CD4-positive, alpha-beta T cell treated with Interleukin-1 beta for 1 hour (primary cell): ENCODE results near the gene TRNAU1AP.
"Not testable (repeated sequence)": the region's sequence is repeated elsewhere in the genome, so short reads cannot be mapped to it uniquely, and the experiment has no call there.

Source experiments
- DNase-seq, 2 donors: peaks; one replicate each; pipeline ENCODE4 v3.0.0-alpha.2; 2020 to 2022

TRNAU1AP gene

DNA sequence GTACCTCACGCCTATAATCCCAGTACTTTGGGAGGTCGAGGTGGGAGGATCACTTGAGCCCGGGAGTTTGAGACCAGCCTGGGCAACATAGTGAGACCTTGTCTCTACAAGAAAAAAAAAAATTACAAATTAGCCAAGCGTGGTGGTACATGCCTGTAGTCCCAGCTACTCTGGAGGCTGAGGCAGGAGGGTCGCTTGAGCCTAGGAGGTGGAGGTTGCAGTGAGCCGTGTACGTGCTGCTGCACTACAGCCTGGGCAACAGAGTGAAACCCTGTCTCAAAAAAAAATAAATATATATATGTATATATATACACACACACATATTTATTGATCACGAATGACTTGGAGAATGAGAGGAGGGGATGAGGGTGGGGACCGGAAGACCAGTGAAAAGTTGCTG, 30.3 kb upstream of the TRNAU1AP start:
- not testable (repeated sequence) for DNase-seq

DNA sequence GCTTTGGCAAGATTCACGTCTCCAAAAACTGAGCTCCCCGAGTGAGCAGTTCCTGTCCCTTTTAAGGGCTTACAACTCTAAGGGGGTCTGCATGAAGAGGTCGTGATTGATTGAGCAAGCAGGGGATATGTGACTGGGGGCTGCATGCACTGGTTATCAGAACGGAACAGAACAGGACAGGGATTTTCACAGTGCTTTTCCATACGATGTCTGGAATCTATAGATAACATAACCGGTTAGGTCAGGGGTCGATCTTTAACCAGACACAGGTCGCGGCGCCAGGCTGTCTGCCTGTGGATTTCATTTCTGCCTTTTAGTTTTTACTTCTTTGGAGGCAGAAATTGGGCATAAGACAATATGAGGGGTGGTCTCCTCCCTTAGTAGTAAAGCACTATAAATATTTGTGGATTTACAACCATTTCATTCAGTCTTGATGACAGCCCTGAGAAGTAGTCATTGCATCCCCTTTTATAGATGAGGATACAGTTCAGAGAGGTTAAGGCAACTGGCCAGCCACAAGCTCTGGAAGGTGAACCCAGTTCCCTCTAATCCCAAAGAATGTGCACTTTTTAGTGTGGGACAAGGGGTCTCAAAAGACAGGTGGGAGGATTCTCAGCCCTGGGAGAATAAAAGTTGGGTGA, 27.8 kb upstream of the TRNAU1AP start:
- not testable (repeated sequence) for DNase-seq

DNA sequence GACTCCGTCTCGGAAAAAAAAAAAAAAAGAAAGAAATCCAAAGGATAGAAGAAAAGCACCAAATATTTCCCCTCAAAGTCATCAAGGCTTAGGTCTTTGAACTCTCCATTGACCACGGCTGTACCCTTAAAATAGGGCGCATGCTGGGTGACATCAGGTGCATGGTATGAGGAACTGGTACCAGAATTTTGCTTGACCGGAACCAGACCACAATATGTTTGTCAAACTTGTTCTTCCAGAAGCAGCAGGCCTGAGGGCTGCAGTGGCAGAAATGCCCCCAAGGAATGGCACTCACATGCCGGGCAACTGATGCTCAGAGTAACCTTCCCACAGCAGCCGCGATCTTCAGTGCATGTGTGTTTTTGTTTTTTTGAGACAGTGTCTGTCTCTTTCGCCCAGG, 26.0 kb upstream of the TRNAU1AP start:
- no peak for DNase-seq

DNA sequence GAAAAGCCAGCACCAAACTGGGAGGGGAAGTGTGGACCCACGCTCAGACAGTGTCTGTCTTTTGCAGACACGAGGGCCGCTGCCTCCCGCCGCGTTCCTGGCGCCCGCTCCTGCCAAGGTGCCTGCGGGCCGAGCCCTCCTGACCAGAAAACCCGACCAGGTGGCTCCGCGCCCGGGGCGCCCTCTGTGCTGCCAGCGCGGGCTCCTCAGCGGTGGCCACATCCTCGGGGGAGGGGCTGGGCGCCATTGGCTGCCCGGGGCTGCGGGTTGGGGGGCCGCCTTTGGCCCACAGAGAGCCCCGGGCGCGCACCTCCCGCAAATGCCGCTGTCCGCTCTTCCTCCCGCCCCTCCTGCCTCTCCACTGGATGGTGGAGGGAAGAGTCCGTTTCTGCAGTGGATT, 22.4 kb upstream of the TRNAU1AP start:
- DNase-seq, result no peak

DNA sequence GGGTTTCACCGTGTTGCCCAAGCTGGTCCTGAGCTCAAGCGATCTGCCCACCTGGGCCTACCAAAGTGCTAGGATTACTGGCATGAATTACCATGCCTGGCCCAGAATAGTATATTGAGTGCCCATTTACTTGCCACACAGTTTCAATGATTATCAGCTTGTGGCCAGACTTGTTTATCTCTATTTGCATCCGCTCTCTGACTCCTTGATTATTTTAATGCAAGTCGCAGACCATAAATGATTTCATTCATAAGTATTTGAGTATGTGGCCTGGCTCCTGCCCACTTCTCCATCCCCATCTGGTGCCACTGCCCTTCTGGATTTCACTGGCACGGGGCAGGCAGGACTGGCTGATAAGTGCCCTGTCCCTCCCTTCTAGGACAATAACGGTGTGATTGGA, 18.2 kb upstream of the TRNAU1AP start:
- no peak for DNase-seq

DNA sequence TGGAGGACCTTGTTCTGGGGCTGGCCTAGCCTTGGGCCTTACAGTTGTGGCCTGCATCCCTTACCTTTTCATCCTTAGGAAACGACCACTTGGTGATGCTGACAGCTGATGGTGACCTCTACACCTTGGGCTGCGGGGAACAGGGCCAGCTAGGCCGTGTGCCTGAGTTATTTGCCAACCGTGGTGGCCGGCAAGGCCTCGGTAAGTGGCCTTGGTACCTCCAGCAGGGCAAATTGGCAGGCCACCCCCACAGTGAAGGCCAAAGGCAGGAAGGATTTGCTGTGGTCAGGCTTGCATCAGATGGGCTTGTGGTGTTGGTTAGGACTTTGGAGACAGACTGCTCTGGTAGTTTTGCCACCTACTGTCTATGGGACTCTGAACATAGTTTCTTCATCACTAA, 17.7 kb upstream of the TRNAU1AP start:
- DNase-seq, result no peak

DNA sequence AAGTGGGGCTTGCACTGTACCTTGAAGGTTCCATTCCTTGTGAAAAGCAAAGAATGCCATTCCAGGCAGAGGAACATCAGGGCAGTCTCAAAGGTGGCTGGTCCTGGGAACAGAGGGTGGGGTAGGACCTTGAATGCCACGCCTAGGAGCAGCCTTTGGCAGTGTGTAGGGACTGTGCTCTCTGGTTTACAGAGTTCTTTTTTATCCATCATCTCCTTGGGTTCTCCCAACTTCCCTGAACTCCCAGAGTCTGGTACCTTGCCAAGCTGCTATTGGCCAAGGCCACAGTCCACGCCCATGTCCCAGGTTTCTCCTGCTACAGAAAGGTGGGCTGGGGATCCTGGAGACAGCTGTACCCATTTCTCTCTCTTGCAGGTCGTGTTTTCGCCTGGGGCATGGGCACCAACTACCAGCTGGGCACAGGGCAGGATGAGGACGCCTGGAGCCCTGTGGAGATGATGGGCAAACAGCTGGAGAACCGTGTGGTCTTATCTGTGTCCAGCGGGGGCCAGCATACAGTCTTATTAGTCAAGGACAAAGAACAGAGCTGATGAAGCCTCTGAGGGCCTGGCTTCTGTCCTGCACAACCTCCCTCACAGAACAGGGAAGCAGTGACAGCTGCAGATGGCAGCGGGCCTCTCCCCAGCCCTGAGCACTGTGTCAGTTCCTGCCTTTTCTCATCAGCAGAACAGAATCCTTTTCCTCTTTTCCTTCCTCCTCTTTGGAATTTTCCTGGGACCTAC, 15.3 kb upstream of the TRNAU1AP start:
- no peak for DNase-seq

DNA sequence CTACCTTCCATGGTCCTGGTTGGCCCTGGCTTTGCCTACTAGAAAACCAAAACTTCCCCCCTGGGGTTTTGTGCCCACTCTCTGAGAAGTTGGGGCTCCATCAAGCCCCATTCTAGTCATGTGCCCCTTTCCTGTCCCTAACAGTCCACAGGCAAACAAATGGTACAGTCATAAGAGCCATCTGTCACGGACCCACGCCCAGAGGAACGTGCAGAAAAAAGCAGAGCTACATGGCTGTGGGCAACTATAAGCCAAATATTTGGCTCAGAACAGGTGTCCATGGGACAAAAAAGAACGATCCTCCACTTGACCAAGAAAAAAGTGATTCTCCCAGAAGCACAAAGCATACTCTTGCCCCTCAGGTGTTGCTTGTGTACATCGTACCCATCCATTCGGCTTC, 14.6 kb upstream of the TRNAU1AP start:
- DNase-seq, result no peak

DNA sequence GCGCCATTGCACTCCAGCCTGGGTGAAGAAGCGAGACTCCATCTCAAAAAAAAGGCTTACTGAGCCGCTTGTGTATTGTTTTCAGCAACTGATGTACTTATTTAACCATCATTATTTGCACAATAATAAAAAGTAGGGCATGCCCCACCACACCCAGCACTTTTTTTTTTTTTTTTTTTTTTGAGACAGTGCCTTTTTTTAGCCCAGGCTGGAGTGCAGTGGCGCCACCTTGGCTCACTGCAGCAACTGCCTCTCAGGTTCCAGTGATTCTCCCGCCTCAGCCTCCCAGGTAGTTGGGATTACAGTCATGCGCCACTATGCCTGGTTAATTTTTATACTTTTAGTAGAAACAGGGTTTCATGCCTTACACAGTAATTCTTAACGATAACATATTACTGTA, 12.2 kb upstream of the TRNAU1AP start:
- DNase-seq, result no peak

DNA sequence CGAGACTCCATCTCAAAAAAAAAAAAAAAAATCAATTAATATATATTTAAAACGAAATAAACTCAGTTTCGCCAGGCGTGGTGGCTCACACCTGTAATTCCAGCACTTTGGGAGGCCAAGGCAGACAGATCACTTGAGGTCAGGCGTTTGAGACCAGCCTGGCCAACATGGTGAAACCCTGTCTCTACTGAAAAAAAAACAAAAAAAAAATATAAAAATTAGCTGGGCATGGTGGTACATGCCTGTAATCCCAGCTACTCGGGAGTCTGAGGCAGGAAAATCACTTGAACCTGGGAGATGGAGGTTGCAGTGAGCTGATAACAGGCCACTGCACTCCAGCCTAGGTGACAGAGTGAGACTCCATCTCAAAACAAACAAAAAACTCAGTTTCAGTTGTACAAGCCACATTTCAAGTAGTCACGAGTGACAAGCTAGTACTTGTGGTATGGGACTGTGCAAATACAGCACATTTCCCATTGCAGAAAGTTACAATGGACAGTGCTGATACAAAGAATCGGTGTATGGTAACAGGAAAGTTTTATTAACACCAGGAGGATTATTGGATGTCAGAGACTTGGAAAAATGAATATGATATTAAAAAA, 11.4 kb upstream of the TRNAU1AP start:
- not testable (repeated sequence) for DNase-seq

DNA sequence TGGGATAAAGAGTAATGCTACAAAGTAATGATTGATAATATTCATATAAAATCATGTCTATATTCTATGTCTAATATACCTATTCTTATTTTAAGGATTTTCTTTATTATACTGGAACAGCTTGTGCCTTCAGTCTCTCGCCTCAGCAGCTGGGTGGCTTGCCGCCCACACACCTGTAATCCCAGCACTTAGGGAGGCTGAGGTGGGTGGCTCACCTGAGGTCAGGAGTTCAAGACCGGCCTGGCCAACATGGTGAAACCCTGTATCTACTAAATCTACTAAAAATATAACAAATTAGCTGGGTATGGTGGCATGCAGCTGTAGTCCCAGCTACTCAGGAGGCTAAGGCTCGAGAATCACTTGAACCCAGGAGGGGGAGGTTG, 7.6 kb upstream of the TRNAU1AP start:
- DNase-seq, result no peak

DNA sequence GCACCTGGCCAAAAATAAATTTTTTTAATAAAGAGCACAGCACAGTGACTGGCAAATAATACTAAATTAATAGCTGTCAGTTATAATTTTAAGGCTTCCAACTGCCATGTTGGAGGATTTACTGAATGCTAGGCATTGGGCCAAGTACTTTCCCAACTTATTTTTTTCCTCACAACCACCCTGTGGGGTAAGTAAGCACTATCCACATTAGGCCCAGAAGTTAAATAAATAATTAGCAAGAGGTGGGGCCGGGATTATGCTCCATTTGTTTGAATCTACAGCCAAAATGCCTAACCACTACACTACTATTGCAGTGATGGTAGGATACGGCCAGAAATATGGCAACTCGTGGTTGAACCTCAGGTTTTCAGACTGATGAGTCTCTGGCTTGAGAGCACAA, 4.6 kb upstream of the TRNAU1AP start:
- no peak for DNase-seq

DNA sequence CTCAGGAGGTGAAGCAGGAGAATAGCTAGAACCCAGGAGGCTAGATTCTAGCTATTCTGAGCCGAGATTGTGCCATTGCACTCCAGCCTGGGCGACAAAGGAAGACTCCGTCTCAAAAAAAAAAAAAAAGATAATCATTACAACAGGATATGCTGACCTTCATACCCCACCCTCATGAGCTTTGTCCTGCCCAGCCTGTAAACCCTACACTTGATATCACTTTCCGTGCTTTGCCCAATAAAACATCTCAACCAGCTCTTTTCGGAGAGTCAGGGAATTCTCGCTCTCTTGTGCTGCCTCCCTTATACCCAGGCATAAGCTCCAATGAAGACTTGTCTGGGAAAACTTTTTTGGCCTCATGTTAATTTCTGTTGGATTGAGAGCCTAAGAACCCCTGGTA, 1.5 kb upstream of the TRNAU1AP start:
- DNase-seq, result no peak

DNA sequence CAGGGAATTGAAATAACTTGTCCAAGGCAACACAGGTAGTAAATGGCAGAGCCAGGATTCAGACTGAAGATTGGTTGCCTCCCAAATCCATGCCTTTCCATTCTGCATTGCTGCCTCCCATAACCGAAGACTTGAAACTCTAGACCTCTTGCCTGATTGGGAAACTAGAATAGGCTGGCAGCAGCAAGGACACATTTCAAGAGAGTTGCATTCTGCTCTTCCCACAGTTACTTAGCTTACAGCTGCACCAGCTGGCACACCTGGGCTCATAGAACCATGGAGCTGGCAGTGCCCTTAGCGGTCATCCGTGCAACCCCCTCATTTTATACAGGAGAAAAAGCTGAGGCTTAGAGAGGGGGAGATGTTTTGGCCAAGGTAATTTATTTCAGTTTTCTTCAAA, 8.0 kb downstream of the TRNAU1AP start:
- no peak for DNase-seq

DNA sequence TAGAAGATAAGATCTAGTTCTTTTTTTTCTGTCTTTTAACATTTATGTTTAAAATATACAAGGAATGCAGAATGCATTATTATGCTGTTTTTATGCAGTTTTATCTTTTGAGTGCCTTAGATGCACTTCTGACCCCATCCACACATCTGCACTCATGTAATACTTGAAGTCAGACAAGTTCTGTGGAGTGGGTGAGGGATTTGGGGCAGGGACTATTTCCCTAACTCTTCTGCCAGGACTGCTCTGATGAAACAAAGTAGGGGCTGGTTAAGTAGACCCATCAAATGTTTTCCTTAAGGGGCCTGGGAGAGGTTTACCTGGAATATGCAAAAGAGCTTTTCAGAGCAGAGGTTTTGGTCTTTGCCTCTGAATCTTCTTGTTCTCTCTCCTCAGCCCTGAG, 11.4 kb downstream of the TRNAU1AP start:
- no peak for DNase-seq

DNA sequence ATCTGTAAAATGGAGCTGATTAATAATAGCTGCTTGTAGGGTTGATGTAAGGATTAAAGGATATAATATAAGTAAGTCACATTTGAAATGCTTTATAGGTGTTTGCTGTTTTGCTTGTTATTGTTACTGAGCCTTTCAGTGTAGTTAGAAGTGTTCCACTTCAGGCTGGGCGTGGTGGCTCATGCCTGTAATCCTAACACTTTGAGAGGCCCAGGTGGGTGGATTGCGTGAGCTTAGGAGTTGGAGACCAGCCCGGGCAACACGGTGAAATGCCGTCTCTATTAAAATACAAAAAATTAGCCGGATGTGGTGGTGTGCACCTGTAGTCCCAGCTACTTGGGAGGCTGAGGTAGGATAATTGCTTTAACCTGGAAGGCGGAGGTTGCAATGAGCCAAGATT, 12.2 kb downstream of the TRNAU1AP start:
- DNase-seq, result no peak

DNA sequence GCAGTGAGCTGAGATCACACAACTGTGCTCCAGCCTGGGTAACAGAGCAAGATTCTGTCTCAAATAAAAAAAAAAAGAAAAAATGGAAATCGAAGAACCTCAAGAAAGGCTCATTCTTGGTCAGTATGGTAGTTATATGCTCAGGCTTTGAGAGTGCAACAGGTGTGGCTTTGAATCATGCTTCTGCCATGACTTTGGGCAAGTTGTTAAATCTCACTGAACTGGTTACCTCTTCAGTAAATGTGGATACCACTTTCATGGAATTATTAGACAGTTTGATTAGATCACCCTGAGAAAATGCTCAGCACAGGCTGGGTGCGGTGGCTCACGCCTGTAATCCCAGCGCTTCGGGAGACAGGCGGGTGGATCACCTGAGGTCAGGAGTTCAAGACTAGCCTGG, 12.8 kb downstream of the TRNAU1AP start:
- DNase-seq, result no peak

DNA sequence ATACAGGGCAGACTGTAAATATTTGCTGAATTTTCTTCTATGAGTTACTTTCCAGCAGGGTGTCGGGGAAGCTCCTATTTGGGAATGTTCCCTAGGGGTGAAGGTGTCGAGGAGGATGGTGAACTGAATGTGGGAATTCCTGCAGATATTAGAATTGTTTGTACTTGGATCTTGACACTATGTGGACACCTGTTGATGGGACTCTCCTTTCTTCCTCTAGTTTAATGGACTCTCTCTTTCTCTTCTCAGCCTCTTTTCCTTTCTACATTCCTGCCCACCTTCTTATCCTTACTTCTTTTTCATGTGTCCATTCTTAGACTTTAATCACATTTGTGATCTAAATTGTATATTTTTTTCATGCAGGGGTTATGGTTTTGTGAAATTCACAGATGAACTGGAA, 14.0 kb downstream of the TRNAU1AP start:
- no peak for DNase-seq

DNA sequence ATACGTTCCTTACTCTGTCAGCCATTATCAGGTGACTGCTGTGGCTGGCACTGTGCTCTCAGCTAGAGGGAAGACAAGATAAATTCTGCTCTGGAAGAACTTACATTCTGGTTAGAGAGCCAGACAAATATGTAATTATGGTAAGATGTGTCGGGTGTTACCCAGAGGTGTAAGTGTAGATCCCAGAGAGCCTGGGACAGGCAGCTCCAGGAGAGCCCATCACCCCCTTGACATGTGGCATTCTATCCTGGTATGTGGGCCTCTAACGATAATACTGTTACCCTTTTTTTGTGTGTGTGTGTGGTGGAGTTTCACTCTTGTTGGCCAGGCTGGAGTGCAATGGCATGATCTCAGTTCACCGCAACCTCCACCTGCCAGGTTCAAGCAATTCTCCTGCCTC, 19.0 kb downstream of the TRNAU1AP start:
- no peak for DNase-seq

DNA sequence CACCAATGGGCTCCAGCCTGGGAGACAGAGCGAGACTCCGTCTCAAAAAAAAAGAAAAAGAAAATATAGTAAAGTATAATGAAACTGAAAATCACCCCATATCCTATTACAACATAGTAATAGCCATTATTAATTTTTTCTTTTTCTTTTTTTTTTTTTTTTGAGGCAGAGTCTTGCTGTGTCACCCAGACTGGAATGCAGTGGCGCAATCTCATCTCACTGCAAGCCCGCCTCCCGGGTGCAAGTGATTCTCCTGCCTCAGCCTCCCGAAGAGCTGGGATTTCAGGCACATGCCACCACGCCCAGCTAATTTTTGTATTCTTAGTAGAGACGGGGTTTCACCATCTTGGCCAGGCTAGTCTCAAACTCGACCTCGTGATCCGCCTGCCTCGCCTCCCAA, 20.0 kb downstream of the TRNAU1AP start:
- not testable (repeated sequence) for DNase-seq

DNA sequence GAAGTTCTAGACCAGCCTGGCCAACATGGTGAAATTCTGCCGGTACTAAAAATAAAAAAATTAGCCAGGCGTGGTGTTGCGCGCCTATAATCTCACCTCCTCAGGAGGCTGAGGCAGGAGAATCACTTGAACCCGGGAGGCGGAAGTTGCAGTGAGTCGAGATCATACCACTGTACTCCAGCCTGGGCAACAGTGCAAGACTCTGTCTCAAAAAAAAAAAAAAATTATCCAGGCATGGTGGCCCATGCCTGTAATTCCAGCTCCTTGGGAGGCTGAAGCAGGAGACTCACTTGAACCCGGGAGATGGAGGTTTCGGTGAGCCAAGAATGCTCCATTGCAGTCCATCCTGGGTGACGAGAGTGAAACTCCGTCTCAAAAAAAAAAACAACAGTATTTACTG, 20.7 kb downstream of the TRNAU1AP start:
- no peak for DNase-seq

DNA sequence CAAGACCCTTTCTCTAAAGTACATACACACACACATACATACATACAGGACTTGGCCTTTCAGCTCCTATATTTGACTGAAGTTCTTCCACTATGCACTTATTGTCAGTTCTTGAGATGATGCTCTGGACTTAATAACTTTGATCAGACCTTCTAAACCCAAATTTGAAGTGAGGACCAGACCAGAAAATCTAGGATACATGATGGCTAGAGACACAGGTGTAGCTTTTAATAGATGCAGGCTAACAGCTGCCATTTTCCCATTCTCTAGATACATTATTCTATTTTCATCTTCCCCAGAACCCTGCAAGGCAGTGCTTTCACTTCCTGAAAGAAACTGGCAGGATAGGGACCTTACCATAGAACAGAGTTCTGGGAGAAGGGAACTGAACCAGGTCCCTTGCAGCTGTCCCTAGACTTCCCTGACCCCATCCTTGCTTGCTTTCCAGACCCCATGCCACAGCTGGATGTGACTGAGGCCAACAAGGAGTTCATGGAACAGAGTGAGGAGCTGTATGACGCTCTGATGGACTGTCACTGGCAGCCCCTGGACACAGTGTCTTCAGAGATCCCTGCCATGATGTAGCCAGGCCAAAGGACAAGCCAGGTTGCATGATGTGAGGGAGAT, 24.3 kb downstream of the TRNAU1AP start:
- no peak for DNase-seq

DNA sequence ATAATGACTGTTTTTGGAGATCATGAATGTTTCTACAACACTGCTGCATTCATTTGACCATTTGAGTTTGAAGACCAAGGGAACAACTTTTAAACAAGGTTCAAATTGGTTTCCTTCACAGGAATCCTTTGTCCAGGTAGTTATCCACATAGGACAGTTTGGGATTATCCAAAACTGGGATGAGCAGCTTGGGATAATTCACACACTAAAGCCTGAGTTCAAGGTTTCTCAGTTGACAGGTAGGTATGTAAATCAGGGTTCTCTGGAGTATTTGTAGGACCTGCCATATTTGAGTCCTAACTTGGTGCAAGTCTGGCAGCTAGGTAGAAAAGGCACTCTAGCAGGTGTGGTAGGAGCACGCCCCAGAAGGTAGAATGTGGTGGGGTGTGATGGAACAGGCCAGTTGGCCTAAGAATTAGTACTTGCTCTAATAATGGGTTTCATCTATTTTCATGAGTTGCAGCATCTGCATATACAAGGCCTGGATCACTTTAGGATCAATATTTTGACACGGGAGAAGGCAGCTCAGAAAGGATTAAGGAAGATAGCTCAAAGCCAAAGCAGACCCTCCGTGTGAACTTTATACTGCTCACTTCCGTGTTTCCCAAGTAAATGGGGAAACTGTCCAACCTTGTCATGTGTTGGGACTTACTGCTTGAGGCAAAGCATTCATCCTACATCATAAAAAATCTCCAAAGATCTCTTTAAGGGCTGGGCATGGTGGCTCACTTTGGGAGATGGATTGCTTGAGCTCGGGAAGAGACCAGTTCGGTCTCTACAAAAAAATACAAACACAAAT, 25.1 kb downstream of the TRNAU1AP start:
- DNase-seq, result no peak
